HL-60 (cell line): ENCODE results near the gene LEKR1.

Experiments used
- DNase-seq, 2 experiments: peaks; one replicate each; pipeline ENCODE4 v3.0.0-alpha.2; 2010 to 2020; ENCODE audit warnings: low read depth in 1 of 2, low spot score in 1 of 2
- H3K27ac ChIP-seq: fragments of 250-450 bp; sonication (Bioruptor Pico); replicated peaks from 2 replicates; pipeline ENCODE4 v1.5.1; 2020; ENCODE audit warnings: mild to moderate bottlenecking, moderate library complexity
- H3K27me3 ChIP-seq: fragments of 250-450 bp; sonication (Bioruptor Pico); 2 replicates; pipeline ENCODE4 v1.5.1; 2021; ENCODE audit warnings: mild to moderate bottlenecking, moderate library complexity; ENCODE audit not compliant: insufficient read depth, poor library complexity, severe bottlenecking
- H3K4me3 ChIP-seq: replicated peaks from 2 replicates; pipeline ENCODE4 v1.5.1; 2011; ENCODE audit warnings: mild to moderate bottlenecking, control low read depth, low read length; ENCODE audit not compliant: insufficient read depth
- GABPA ChIP-seq: IDR thresholded peaks from 2 replicates; pipeline ENCODE4 v1.6.1; 2012; ENCODE audit warnings: low read depth
- POLR2AphosphoS5 ChIP-seq: IDR thresholded peaks from 2 replicates; pipeline ENCODE4 v1.6.1; 2012; ENCODE audit warnings: low read depth
- SPI1 ChIP-seq: IDR thresholded peaks from 2 replicates; pipeline ENCODE4 v1.6.1; 2012; ENCODE audit warnings: low read depth, mild to moderate bottlenecking, borderline replicate concordance
- TF ChIP-seq, protein P1 (sequence below): IDR thresholded peaks from one replicate; pipeline ENCODE4 v1.5.1; 2011; ENCODE audit warnings: low read length, control low read depth, inconsistent platforms; ENCODE audit not compliant: insufficient read depth
- TF ChIP-seq, protein P2 (sequence below): IDR thresholded peaks from 2 replicates; pipeline ENCODE4 v1.6.1; 2012; ENCODE audit warnings: low read depth; ENCODE audit not compliant: insufficient replicate concordance

LEKR1 gene

DNA sequence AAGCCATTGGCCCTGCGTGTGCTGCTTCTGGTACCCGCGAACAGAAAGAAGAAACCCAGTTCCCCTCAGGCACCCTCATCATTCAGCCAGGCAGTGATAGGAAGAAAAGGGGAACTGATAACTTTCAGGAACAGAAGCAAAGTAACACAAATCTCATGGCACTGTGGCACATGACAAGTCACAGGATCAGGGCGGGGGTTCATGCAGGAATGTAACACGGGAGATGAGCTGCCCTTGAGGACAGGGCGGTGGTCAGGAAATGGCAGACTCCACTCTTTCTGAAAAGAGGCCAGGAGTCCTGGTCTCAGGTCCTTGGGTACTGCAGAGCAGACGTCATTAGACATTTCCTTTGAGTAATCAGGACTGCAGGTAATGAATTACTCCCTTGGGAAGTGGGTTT lies 238.2 kb downstream of the LEKR1 start:
- H3K27ac ChIP-seq: no peak overlapping the region
- no peak overlapping the region for H3K4me3 ChIP-seq
- H3K27me3 ChIP-seq: no peaks in the 10 kb centered on the region

DNA sequence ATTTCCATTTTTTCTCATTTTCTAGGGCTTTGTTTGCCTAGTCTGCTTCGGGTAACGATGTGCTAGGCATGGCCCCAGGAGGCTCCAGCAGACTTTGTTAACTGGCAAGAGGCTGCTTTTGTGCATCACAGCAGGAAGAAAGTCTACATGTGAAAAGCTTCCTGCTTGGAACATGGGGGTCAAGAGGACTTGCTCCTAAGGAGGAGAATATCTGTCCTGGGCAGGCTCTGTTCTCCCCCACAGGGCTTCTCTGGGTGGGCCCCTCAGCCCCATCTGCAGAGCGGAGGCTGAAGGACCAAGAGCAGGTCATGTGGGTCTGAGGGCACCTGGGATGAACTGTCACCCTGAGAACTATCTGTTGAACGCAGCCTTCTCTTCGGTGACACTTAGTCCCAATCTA lies 239.0 kb downstream of the LEKR1 start:
- no peak for TF ChIP-seq GABPA
- TF ChIP-seq, protein P1, sequence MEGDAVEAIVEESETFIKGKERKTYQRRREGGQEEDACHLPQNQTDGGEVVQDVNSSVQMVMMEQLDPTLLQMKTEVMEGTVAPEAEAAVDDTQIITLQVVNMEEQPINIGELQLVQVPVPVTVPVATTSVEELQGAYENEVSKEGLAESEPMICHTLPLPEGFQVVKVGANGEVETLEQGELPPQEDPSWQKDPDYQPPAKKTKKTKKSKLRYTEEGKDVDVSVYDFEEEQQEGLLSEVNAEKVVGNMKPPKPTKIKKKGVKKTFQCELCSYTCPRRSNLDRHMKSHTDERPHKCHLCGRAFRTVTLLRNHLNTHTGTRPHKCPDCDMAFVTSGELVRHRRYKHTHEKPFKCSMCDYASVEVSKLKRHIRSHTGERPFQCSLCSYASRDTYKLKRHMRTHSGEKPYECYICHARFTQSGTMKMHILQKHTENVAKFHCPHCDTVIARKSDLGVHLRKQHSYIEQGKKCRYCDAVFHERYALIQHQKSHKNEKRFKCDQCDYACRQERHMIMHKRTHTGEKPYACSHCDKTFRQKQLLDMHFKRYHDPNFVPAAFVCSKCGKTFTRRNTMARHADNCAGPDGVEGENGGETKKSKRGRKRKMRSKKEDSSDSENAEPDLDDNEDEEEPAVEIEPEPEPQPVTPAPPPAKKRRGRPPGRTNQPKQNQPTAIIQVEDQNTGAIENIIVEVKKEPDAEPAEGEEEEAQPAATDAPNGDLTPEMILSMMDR: no peak
- TF ChIP-seq POLR2AphosphoS5: no peak
- TF ChIP-seq, protein P2, sequence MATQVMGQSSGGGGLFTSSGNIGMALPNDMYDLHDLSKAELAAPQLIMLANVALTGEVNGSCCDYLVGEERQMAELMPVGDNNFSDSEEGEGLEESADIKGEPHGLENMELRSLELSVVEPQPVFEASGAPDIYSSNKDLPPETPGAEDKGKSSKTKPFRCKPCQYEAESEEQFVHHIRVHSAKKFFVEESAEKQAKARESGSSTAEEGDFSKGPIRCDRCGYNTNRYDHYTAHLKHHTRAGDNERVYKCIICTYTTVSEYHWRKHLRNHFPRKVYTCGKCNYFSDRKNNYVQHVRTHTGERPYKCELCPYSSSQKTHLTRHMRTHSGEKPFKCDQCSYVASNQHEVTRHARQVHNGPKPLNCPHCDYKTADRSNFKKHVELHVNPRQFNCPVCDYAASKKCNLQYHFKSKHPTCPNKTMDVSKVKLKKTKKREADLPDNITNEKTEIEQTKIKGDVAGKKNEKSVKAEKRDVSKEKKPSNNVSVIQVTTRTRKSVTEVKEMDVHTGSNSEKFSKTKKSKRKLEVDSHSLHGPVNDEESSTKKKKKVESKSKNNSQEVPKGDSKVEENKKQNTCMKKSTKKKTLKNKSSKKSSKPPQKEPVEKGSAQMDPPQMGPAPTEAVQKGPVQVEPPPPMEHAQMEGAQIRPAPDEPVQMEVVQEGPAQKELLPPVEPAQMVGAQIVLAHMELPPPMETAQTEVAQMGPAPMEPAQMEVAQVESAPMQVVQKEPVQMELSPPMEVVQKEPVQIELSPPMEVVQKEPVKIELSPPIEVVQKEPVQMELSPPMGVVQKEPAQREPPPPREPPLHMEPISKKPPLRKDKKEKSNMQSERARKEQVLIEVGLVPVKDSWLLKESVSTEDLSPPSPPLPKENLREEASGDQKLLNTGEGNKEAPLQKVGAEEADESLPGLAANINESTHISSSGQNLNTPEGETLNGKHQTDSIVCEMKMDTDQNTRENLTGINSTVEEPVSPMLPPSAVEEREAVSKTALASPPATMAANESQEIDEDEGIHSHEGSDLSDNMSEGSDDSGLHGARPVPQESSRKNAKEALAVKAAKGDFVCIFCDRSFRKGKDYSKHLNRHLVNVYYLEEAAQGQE: no peak
- no peak for TF ChIP-seq SPI1
- Histone ChIP-seq H3K27ac (no peak overlapping the region), H3K27me3 (no peaks in the 10 kb centered on the region), H3K4me3 (no peak overlapping the region)
- DNase-seq: no peak

More for the DNA sequence above, 238.2 kb downstream of the LEKR1 start:
- DNase-seq: peak in 1 of 2 experiments; percentile 35
- TF ChIP-seq SPI1: peak; percentile 97
- TF ChIP-seq POLR2AphosphoS5: no peak

DNA sequence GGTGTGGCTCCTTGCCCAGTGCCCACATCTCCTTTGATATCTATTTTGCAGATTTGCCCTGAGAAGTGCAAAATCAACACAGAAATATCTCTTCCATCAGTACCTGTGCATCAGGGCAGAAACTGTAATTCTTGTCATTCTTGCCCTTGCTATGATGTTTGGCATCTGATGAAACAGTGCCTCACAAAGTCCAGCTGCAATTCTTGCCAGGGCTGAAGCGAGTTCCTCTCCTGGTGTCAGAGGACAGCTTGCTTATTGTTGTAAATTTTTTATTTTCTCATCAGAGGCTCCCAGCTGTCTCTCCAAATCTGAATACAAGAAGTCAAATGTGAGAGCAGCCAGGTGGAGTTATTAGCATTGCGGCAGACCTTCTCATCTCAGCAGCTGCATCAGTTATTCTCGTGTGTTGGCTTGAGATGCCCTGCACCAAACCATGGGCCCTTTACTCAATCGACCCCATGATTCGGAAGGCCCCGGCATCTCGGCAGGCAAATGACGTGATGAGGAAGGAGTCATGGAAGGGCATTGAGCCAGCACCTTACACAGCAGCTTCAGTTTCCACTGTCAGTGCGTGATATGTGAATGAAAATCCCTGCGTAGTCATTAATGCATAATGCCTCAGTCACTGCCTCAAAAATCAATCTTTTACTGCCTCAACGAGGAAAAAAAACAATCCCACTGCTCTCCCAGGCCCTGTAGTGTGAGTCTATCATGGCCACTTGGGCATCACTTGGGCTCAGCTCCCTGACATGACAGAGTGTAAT lies 240.4 kb downstream of the LEKR1 start:
- Histone ChIP-seq H3K27me3 (no peaks in the 10 kb centered on the region), H3K27ac (no peak overlapping the region), H3K4me3 (no peak overlapping the region)
- DNase-seq: no peak
- TF ChIP-seq, protein P1: no peak
- TF ChIP-seq POLR2AphosphoS5 (no peak), SPI1 (no peak), GABPA (no peak)
- TF ChIP-seq, protein P2: no peak

DNA sequence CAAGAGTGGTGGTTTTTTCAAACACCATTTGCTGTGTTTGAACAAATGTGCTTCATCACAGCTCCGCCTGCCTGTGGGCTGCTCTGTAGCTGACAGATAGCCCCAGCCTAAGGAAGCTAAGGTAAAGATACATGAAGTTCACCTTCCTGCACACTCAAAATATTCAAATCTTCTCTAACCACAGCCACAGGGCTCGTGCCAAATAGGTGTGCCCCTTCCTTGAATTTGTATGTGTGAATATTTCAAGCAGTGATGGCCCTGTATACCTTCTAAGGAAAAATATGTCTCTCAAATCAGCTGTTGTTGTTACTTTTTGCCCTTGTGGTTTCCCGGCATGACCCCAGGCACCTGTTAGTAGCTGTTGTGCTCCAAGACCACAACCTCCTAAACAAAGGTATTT lies 241.0 kb downstream of the LEKR1 start:
- DNase-seq: no peak
- no peaks in the 10 kb centered on the region for H3K27me3 ChIP-seq
- H3K27ac ChIP-seq: no peak overlapping the region
- no peak overlapping the region for H3K4me3 ChIP-seq
- TF ChIP-seq POLR2AphosphoS5 (no peak), SPI1 (no peak), GABPA (no peak)
- TF ChIP-seq, protein P1: no peak
- TF ChIP-seq, protein P2: no peak
